Measurements from ENCODE around the gene LMTK2.

Gene LMTK2

DNA sequence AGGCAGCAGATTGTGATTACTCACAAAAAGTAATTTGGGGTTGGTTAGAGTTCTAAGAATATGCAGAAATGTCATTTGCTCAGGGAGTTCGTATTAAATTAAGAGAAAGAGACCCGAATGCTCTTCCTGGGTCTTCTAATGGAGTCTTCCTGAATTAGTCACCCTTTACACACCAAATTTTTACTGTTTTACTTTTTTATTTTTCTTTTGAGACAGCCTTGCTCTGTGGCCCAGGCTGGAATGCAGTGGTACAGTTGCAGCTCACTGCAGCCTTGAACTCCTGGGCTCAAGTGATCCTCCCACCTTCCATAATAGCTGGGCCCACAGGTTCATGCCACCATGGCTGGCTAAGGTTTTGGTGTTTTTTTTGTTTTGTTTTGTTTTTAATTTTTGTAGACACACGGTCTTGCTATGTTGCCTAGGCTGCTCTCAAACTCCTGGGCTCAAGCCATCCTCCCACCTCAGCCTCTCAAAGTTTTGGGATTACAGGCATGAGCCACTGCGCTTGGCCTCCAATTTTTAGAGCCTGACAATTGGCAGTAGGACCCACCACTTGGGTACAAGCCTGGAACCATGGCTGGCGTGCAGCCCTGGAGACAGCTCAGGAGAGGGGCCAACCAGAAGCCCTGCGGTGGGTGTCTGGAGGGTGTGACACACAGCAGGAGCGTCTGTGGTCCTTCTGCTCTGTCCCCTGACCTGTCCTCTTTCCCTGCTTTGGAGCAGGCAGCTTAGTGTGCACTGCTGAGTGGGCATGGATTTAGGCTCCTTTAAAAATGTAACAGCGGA, 88.2 kb downstream of the LMTK2 start:
- no peak for DNase-seq
- no peak for TF ChIP-seq CTCF (IDR thresholded peaks at IDR 0.05; ENCODE audit: low read depth, low read length)
- Histone ChIP-seq H3K27me3 (ENCODE audit: insufficient read depth, low read depth, severe bottlenecking) (no peaks in the 10 kb centered on the region), H3K36me3 (peaks cover 42% of the 10 kb centered on the region), H3K27ac (no peak overlapping the region), H3K9me3 (ENCODE audit: severe bottlenecking) (no peaks in the 10 kb centered on the region), H3K4me3 (ENCODE audit: low read depth, low read length) (no peak overlapping the region)

DNA sequence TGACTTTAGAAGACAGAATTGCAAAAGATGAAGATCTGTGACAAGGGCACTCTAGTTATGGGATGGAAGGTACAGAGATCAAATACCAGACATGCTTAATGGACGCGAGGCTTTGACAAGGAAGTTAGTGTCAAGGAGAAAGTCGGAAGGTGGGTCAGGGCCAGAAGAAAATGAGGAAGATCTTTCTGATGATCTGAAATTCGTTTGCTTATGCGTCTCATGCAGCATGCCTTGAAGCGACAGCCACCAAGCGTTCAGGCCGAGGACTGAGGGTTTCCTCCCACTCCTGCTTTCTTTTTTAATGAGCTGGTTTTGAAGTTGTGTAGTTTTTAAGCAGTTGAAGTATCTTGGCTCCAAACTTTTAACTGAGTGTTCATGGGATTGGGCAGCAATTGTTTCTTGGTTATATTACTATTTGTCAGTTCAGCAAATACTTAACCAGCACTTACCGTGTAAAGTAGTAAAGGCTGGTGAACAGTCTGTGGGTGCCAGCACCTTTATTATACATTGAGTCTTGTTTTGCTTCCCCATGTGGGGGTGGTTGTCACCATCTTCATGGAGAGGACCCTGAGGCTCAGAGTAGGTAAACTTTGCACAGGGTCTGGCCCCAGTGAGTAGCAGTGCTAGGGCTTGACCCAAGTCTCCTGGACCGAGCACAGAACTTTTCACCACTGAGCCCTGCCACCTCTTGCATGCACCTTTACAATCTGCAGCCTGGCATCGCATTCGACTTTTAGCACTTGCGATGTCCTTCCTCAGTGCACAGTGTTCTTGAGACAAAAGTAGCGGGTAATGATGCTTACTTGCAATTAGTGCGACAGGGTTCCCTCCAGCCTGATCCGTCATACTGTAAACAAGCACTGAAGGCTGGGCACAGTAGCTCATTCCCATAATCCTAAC, 90.3 kb downstream of the LMTK2 start:
- no peak overlapping the region for H3K27ac ChIP-seq
- no peak for DNase-seq
- H3K27me3 ChIP-seq (ENCODE audit: insufficient read depth, low read depth, severe bottlenecking), result no peaks in the 10 kb centered on the region
- peaks cover 36% of the 10 kb centered on the region for H3K36me3 ChIP-seq
- H3K4me3 ChIP-seq (ENCODE audit: low read depth, low read length), result no peak overlapping the region
- no peaks in the 10 kb centered on the region for H3K9me3 ChIP-seq (ENCODE audit: severe bottlenecking)
- TF ChIP-seq CTCF (IDR thresholded peaks at IDR 0.05; ENCODE audit: low read depth, low read length), result no peak

- H3K27ac ChIP-seq, result no peak overlapping the region
- H3K27me3 ChIP-seq (ENCODE audit: insufficient read depth, low read depth, severe bottlenecking), result no peaks in the 10 kb centered on the region
- no peak for DNase-seq
- no peak for TF ChIP-seq CTCF (IDR thresholded peaks at IDR 0.05; ENCODE audit: low read depth, low read length)
- no peak overlapping the region for H3K4me3 ChIP-seq (ENCODE audit: low read depth, low read length)
- H3K9me3 ChIP-seq (ENCODE audit: severe bottlenecking), result no peaks in the 10 kb centered on the region
- peaks cover 18% of the 10 kb centered on the region for H3K36me3 ChIP-seq
Observed at GRCh38 chr7:98199131-98199530, 92.5 kb downstream of the LMTK2 start.

- TF ChIP-seq CTCF (IDR thresholded peaks at IDR 0.05; ENCODE audit: low read depth, low read length), result no peak
- Histone ChIP-seq H3K27me3 (ENCODE audit: insufficient read depth, low read depth, severe bottlenecking) (no peaks in the 10 kb centered on the region), H3K36me3 (peaks cover 15% of the 10 kb centered on the region), H3K4me3 (ENCODE audit: low read depth, low read length) (no peak overlapping the region), H3K27ac (no peak overlapping the region), H3K9me3 (ENCODE audit: severe bottlenecking) (no peaks in the 10 kb centered on the region)
- DNase-seq, result no peak
Observed at GRCh38 chr7:98200364-98200763, 93.7 kb downstream of the LMTK2 start.

- Histone ChIP-seq H3K27ac (no peak overlapping the region), H3K36me3 (peaks cover 20% of the 10 kb centered on the region), H3K9me3 (ENCODE audit: severe bottlenecking) (no peaks in the 10 kb centered on the region), H3K4me3 (ENCODE audit: low read depth, low read length) (no peak overlapping the region), H3K27me3 (ENCODE audit: insufficient read depth, low read depth, severe bottlenecking) (no peaks in the 10 kb centered on the region)
- no peak for DNase-seq
- TF ChIP-seq CTCF (IDR thresholded peaks at IDR 0.05; ENCODE audit: low read depth, low read length), result no peak
Observed at GRCh38 chr7:98202367-98203195, 95.9 kb downstream of the LMTK2 start.

Measured in WERI-Rb-1 (cell line).